ENCODE results near the gene KRTAP12-3. TPM values are rescaled to one million over a fixed set of nuclear protein-coding genes. Genes with fewer than 3 reads are reported as not detected.
"Not testable (repeated sequence)": the region's sequence is repeated elsewhere in the genome, so short reads cannot be mapped to it uniquely, and the experiment has no call there.

KRTAP12-3 gene
- total RNA-seq, 2 experiments from 2014 or later: not detected

GRCh38 chr21:44648557-44649311 lies 9.0 kb upstream of the KRTAP12-3 start:
- Mint-ChIP-seq H3K27ac (no peak overlapping the region), H3K4me3 (no peak overlapping the region), H3K36me3 (ENCODE audit: low read depth) (peaks cover 19% of the 10 kb centered on the region), H3K9me3 (peaks cover 18% of the 10 kb centered on the region), H3K4me1 (peaks cover 3% of the 10 kb centered on the region), H3K27me3 (peaks cover 4% of the 10 kb centered on the region)
- POLR2A ChIA-PET: no interaction called here
- CTCF ChIA-PET: no interaction called here
- DNase-seq: no peak

- H3K27ac Mint-ChIP-seq: no peak overlapping the region
- no peak for DNase-seq
- POLR2A ChIA-PET: no interaction called here
- CTCF ChIA-PET: no interaction called here
- H3K4me1 Mint-ChIP-seq: peaks cover 12% of the 10 kb centered on the region
- H3K27me3 Mint-ChIP-seq: peaks cover 1% of the 10 kb centered on the region
- H3K4me3 Mint-ChIP-seq: no peak overlapping the region
- H3K9me3 Mint-ChIP-seq: peaks cover 14% of the 10 kb centered on the region
- H3K36me3 Mint-ChIP-seq (ENCODE audit: low read depth): peaks cover 17% of the 10 kb centered on the region
Measured at GRCh38 chr21:44649521-44650100, 8.1 kb upstream of the KRTAP12-3 start.

- ChIA-PET CTCF (no interaction called here), POLR2A (no interaction called here)
- Mint-ChIP-seq H3K27ac (no peak overlapping the region), H3K36me3 (ENCODE audit: low read depth) (peaks cover 18% of the 10 kb centered on the region), H3K4me1 (peaks cover 18% of the 10 kb centered on the region), H3K4me3 (no peak overlapping the region), H3K9me3 (peaks cover 9% of the 10 kb centered on the region), H3K27me3 (no peaks in the 10 kb centered on the region)
- DNase-seq: no peak
Measured at GRCh38 chr21:44650265-44650972, 7.3 kb upstream of the KRTAP12-3 start.

- no peak overlapping the region for H3K4me3 Mint-ChIP-seq
- ChIA-PET CTCF (no interaction called here), POLR2A (no interaction called here)
Measured at GRCh38 chr21:44650973-44651675, 6.6 kb upstream of the KRTAP12-3 start.

GRCh38 chr21:44653123-44653522 lies 4.6 kb upstream of the KRTAP12-3 start:
- no peak overlapping the region for H3K27ac Mint-ChIP-seq
- H3K9me3 Mint-ChIP-seq: peaks cover 23% of the 10 kb centered on the region
- ChIA-PET POLR2A (interaction anchor here (1.2 kb wide), 1 partner anchor 34 kb away, joined by 4 read pairs; no protein-coding TSS in a partner anchor), CTCF (interaction anchor here (0.7 to 1.0 kb wide), 2 partner anchors 34 to 89 kb away, joined by 4 read pairs; no protein-coding TSS in a partner anchor)
- peaks cover 39% of the 10 kb centered on the region for H3K36me3 Mint-ChIP-seq (ENCODE audit: low read depth)
- no peaks in the 10 kb centered on the region for H3K27me3 Mint-ChIP-seq
- no peak overlapping the region for H3K4me3 Mint-ChIP-seq
- DNase-seq: no peak
- peaks cover 43% of the 10 kb centered on the region for H3K4me1 Mint-ChIP-seq

More at GRCh38 chr21:44650973-44651675, 6.6 kb upstream of the KRTAP12-3 start:
- Mint-ChIP-seq H3K27me3 (no peaks in the 10 kb centered on the region), H3K27ac (no peak overlapping the region), H3K4me1 (peaks cover 23% of the 10 kb centered on the region), H3K36me3 (ENCODE audit: low read depth) (peaks cover 22% of the 10 kb centered on the region), H3K9me3 (peaks cover 16% of the 10 kb centered on the region)
- DNase-seq: no peak

GRCh38 chr21:44653656-44654575 lies 3.8 kb upstream of the KRTAP12-3 start:
- POLR2A ChIA-PET: interaction anchor here (1.2 to 2.2 kb wide), 2 partner anchors 34 to 35 kb away, joined by 4 to 9 read pairs; no protein-coding TSS in a partner anchor
- Mint-ChIP-seq H3K9me3 (peaks cover 28% of the 10 kb centered on the region), H3K36me3 (ENCODE audit: low read depth) (peaks cover 45% of the 10 kb centered on the region), H3K4me1 (peaks cover 51% of the 10 kb centered on the region), H3K27ac (peak overlapping the region; percentile 63), H3K4me3 (no peak overlapping the region), H3K27me3 (no peaks in the 10 kb centered on the region)
- CTCF ChIA-PET: interaction anchor here (0.7 to 1.0 kb wide), 3 partner anchors 9 to 88 kb away, joined by 3 to 4 read pairs (median 4); no protein-coding TSS in a partner anchor
- peak; percentile 49 for DNase-seq

GRCh38 chr21:44654576-44655175 lies 3.1 kb upstream of the KRTAP12-3 start, which contains the start of gene KRTAP12-4:
KRTAP12-4 (minus strand) TSS chr21:44654659; CDS start chr21:44654614, 45 bp downstream.
- peak within 1 kb of the TSS; percentile 63 for H3K27ac Mint-ChIP-seq
- DNase-seq: no peak
- CTCF ChIA-PET: interaction anchor here (0.9 to 1.6 kb wide), 2 partner anchors 10 to 139 kb away, joined by 3 to 4 read pairs; no protein-coding TSS in a partner anchor
- H3K9me3 Mint-ChIP-seq: peaks cover 31% of the 10 kb centered on the region
- peaks cover 48% of the 10 kb centered on the region for H3K36me3 Mint-ChIP-seq (ENCODE audit: low read depth)
- no peaks in the 10 kb centered on the region for H3K27me3 Mint-ChIP-seq
- peaks cover 59% of the 10 kb centered on the region for H3K4me1 Mint-ChIP-seq
- POLR2A ChIA-PET: interaction anchor here (2.2 kb wide), 1 partner anchor 36 kb away, joined by 9 read pairs; no protein-coding TSS in a partner anchor
- no peak within 1 kb of the TSS for H3K4me3 Mint-ChIP-seq

GRCh38 chr21:44656868-44657267 lies 864 bp upstream of the KRTAP12-3 start:
- DNase-seq: no peak
- peak overlapping the region; percentile 40 for H3K4me3 Mint-ChIP-seq
- ChIA-PET POLR2A (interaction anchor here (0.9 to 2.5 kb wide), 7 partner anchors 11 to 574 kb away, joined by 3 to 18 read pairs (median 4); partner anchors contain the start of gene KRTAP10-11), CTCF (interaction anchor here (1.2 to 2.2 kb wide), 2 partner anchors 38 to 136 kb away, joined by 3 to 6 read pairs; no protein-coding TSS in a partner anchor)
- H3K27ac Mint-ChIP-seq: peak overlapping the region; percentile 93
- H3K4me1 Mint-ChIP-seq: peaks cover 64% of the 10 kb centered on the region
- H3K36me3 Mint-ChIP-seq (ENCODE audit: low read depth): peaks cover 56% of the 10 kb centered on the region
- H3K27me3 Mint-ChIP-seq: peaks cover 3% of the 10 kb centered on the region
- peaks cover 31% of the 10 kb centered on the region for H3K9me3 Mint-ChIP-seq

GRCh38 chr21:44658541-44658910 lies 794 bp downstream of the KRTAP12-3 start:
- Mint-ChIP-seq H3K27ac (peak overlapping the region; percentile 93), H3K4me1 (peaks cover 62% of the 10 kb centered on the region), H3K4me3 (no peak overlapping the region), H3K9me3 (peaks cover 32% of the 10 kb centered on the region), H3K27me3 (peaks cover 10% of the 10 kb centered on the region), H3K36me3 (ENCODE audit: low read depth) (peaks cover 53% of the 10 kb centered on the region)
- ChIA-PET CTCF (interaction anchor here (2.2 kb wide), 1 partner anchor 40 kb away, joined by 6 read pairs; no protein-coding TSS in a partner anchor), POLR2A (interaction anchor here (1.5 to 2.5 kb wide), 3 partner anchors 40 to 111 kb away, joined by 3 to 18 read pairs (median 6); no protein-coding TSS in a partner anchor)
- no peak for DNase-seq

- Mint-ChIP-seq H3K9me3 (peaks cover 33% of the 10 kb centered on the region), H3K27ac (peak overlapping the region; percentile 93), H3K36me3 (ENCODE audit: low read depth) (peaks cover 47% of the 10 kb centered on the region), H3K4me1 (peaks cover 57% of the 10 kb centered on the region), H3K4me3 (no peak overlapping the region), H3K27me3 (peaks cover 10% of the 10 kb centered on the region)
- ChIA-PET CTCF (interaction anchor here (2.2 kb wide), 1 partner anchor 40 kb away, joined by 6 read pairs; no protein-coding TSS in a partner anchor), POLR2A (interaction anchor here (2.5 kb wide), 1 partner anchor 40 kb away, joined by 18 read pairs; no protein-coding TSS in a partner anchor)
- peak; percentile 37 for DNase-seq
Measured at GRCh38 chr21:44658913-44659595, 1.3 kb downstream of the KRTAP12-3 start.

- H3K27ac Mint-ChIP-seq, DNase-seq, H3K4me3 Mint-ChIP-seq, POLR2A ChIA-PET, CTCF ChIA-PET: not testable (repeated sequence)
- H3K9me3 Mint-ChIP-seq: peaks cover 22% of the 10 kb centered on the region
- H3K4me1 Mint-ChIP-seq: peaks cover 36% of the 10 kb centered on the region
- peaks cover 34% of the 10 kb centered on the region for H3K36me3 Mint-ChIP-seq (ENCODE audit: low read depth)
- peaks cover 25% of the 10 kb centered on the region for H3K27me3 Mint-ChIP-seq
Measured at GRCh38 chr21:44661567-44661966, 3.8 kb downstream of the KRTAP12-3 start.
